ENCODE results near the gene ANKRD10. TPM values are rescaled to one million over a fixed set of nuclear protein-coding genes. Genes with fewer than 3 reads are reported as not detected.

ANKRD10 gene
- total and polyA plus RNA-seq, 2 of the 8 experiments (the other 6 are each of a cell fraction or from before 2014, with no cell fraction given), result 146 to 218 TPM

DNA sequence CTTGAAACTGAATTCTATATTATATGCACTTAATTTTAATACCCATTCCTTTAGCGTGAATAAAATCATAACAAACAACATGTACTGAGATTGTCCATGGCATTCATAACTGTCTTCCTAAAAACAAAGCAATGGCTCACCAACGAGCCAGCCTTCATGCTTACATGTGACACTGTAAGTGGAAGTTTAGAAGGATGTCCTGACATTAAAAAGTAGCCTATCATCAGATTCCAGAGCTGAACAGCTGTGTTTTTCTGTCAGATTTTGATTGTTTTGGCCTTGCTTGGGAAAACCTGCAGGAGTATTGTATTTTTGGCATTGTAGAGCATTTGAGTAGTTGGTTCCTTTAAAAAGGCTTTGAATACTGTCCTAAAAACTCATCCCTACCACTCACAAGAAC lies 21.3 kb downstream of the ANKRD10 start (continued):
- TF ChIP-seq ASH2L (IDR thresholded peaks at IDR 0.05; ENCODE audit: low read length), result no peak
- TF ChIP-seq RFX5 (IDR thresholded peaks at IDR 0.05; ENCODE audit: borderline replicate concordance, low read depth, low read length), result no peak
- no peak for TF ChIP-seq SAP30 (IDR thresholded peaks at IDR 0.05; ENCODE audit: insufficient read depth, insufficient replicate concordance, low read length)

All from H1 (cell line).